GM06990 (cell line): Measurements from ENCODE around the gene DNAAF5.

Source experiments
- DNase-seq: peaks from one replicate; pipeline ENCODE4 v3.0.0-alpha.2; 2011; ENCODE audit not compliant: insufficient read length; ENCODE audit errors: extremely low read depth
- H3K27me3 ChIP-seq: replicated peaks from 2 replicates; pipeline ENCODE4 v1.6.0; 2011; ENCODE audit warnings: low read length; ENCODE audit not compliant: control insufficient read depth, insufficient read depth
- H3K36me3 ChIP-seq: 2 replicates; pipeline ENCODE4 v1.5.1; 2011; ENCODE audit warnings: low read length; ENCODE audit not compliant: control insufficient read depth, insufficient read depth
- H3K4me3 ChIP-seq: replicated peaks from 2 replicates; pipeline ENCODE4 v1.5.1; 2011; ENCODE audit warnings: low read depth, mild to moderate bottlenecking, control low read depth, low read length
- TF ChIP-seq, protein P1 (sequence below): IDR thresholded peaks from 2 replicates; pipeline ENCODE4 v1.5.1; 2011; ENCODE audit warnings: low read length, control low read depth, mild to moderate bottlenecking, inconsistent platforms; ENCODE audit not compliant: insufficient read depth, poor library complexity, severe bottlenecking

DNAAF5 gene

DNA sequence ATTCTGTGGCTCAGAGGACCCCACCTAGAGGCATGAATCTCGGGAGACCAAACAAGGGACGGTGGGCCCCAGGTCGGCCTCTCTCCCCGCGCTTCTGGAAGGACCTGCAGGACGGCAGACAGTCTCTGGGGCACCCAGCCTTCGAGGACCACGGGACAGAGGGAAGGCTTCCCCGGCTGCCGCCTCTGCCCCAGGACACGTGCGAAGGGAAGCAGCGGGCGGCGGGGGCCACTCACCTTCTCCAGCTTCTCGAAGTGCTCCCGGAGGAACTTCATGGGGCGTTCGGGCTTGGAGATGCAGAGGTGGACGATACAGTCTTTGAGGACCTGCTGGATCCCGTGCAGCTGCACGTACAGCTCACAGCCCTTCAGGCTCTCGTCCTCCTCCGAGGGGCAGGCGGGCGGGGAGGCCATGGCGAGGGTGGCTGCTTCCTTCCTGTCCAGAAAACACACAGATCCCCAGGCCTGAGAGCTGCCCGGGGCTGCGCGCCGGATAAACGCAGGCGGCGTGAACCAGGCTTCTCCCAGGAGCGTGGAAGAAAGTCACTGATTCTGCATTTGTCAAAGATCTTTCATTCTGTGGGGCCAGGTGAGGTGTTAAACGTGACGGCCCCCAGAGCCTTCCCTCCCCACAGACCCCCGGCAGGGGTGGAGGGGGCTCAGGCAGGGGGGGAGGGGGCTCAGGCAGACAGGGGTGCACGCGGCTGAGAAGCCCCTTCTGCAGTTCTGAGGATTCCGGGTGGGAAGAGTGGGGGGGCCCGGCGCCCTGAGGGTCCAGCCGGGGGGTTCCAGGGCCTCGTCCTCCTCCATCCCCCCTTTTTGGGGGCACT is 15.2 kb upstream of the DNAAF5 start:
- Histone ChIP-seq H3K36me3 (peaks cover 2% of the 10 kb centered on the region), H3K27me3 (no peaks in the 10 kb centered on the region), H3K4me3 (no peak overlapping the region)
- TF ChIP-seq, protein P1, sequence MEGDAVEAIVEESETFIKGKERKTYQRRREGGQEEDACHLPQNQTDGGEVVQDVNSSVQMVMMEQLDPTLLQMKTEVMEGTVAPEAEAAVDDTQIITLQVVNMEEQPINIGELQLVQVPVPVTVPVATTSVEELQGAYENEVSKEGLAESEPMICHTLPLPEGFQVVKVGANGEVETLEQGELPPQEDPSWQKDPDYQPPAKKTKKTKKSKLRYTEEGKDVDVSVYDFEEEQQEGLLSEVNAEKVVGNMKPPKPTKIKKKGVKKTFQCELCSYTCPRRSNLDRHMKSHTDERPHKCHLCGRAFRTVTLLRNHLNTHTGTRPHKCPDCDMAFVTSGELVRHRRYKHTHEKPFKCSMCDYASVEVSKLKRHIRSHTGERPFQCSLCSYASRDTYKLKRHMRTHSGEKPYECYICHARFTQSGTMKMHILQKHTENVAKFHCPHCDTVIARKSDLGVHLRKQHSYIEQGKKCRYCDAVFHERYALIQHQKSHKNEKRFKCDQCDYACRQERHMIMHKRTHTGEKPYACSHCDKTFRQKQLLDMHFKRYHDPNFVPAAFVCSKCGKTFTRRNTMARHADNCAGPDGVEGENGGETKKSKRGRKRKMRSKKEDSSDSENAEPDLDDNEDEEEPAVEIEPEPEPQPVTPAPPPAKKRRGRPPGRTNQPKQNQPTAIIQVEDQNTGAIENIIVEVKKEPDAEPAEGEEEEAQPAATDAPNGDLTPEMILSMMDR: no peak
- no peak for DNase-seq

DNA sequence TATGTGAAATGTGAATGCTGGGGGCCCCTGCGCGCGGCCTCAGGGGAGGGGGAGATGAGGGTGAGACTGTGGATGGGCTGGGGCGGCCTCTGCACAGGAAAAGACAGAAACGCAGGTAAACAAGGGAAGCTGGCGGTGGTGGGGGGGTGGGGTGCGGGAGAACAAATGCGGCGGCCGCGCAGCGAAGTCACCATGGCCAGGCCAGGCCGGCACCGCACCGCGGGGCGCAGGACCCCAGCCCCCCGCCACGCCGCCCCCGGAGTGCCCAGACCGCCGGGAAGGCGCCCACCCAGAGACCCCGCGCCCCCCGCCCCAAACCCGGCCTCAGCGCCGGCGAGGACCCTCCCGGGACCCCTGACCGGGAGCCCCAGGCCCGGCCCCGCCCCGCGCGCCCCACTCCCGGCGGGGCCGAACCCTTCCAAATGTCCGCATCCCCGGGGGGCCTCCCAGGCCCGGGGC is 14.5 kb upstream of the DNAAF5 start:
- no peaks in the 10 kb centered on the region for H3K27me3 ChIP-seq
- H3K36me3 ChIP-seq: peaks cover 2% of the 10 kb centered on the region
- DNase-seq: no peak
- TF ChIP-seq, protein P1: no peak
- no peak overlapping the region for H3K4me3 ChIP-seq

DNA sequence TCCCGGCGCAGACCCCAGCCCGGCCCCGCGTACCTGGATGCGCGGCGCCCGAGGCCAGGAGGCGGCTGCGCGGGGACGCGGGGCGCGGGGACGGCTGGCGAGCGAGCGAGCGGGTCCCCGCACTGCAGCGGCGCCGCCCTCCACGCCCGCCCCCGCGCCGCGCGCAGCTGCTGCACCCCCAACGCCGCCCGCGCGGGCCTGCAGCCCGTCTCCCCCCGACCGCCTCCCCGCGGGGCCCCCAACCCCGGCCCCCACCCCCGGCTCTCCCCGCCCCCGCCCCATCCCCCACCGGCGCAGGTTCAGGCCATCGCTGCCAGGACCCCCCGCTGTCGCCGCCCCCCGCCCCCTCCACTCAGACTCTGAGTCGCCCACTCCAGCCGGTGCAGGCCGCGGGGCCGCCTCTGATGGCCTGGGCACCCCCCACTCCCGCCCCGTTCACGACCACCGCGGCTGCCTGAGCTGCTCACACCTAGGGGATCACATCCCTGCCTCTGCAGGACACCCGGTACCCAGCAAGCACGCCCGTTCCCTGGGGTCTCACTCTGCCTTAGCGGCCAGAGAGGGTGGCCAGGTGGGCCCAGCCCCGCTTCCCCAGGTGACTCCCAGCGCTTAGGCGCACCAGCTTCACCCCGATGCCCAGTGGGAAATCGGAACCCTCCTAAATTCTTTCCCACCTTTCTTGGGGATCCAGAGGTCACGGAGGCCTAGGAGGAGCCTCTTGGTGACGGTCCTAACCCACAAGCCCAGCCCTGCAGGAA is 13.9 kb upstream of the DNAAF5 start:
- H3K27me3 ChIP-seq: no peaks in the 10 kb centered on the region
- DNase-seq: no peak
- TF ChIP-seq, protein P1: no peak
- no peak overlapping the region for H3K4me3 ChIP-seq
- H3K36me3 ChIP-seq: peaks cover 2% of the 10 kb centered on the region

DNA sequence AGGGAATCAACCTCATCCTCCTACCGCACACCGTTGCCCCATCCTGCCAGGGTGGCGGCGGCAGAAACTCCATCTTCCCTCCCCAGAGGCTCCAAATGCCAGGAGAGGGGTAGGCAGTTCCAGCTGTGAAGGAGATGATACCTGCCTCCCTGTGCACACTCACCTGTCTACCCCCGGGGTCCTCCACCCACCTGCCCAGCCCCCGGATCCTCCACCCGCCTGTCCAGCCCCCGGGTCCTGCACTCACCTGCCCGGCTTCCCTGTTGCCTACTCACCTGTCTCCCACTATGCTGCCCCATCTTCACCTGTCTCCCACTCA is 13.4 kb upstream of the DNAAF5 start:
- TF ChIP-seq, protein P1: no peak
- Histone ChIP-seq H3K36me3 (peaks cover 2% of the 10 kb centered on the region; the same call in 1 of the 2 replicates), H3K27me3 (no peaks in the 10 kb centered on the region), H3K4me3 (no peak overlapping the region)
- no peak for DNase-seq

DNA sequence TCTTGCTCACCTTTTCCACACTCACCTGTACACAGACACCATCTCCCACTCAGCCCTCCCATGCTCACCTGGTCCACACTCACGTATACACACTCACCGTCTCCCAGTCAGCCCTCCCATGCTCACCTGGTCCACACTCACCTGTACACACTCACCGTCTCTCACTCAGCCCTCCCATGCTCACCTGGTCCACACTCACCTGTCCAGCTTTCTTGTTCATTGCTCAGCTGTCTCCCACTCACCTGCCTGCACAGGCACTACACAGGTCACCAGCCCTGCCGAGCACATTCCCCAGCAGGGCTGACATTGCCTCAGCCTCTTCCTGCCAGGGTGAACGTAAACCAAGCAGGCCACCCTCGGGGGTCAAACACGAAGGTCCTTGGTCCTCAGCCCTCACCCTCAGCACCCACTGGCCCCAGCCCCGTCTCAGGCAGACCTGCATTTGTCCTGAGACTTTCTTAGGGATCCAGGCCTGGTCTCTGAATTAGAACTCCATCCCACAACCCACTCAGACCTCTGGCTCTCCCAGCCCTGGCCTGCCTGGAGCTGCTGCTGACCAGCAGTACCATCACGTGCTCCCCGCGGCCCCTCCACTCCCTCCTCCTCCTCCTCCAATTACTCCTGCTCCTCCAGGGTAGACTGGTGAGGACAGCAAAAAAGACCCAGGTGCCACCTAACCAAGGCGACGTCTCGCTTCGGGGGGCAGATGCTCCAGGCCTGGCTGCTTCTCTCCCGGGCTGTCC is 12.8 kb upstream of the DNAAF5 start:
- TF ChIP-seq, protein P1: no peak
- Histone ChIP-seq H3K27me3 (no peaks in the 10 kb centered on the region), H3K36me3 (peaks cover 2% of the 10 kb centered on the region; the same call in 1 of the 2 replicates), H3K4me3 (no peak overlapping the region)
- DNase-seq: no peak
